ENCODE data around the gene RALY.

The RALY gene

GRCh38 chr20:33993576-33994221 lies at the start of gene RALY:
Gene RALY, plus strand, starts transcription at chr20:33993911. Its CDS starts 78,164 bp downstream, at chr20:34072075.
- DNase-seq, result no peak

GRCh38 chr20:33944914-33945313 lies 48.8 kb upstream of the RALY start:
- DNase-seq, result no peak

GRCh38 chr20:33945391-33946081 lies 48.2 kb upstream of the RALY start:
- DNase-seq, result no peak

- peak; percentile 4 for DNase-seq
These were observed 45.9 kb upstream of the RALY start for GRCh38 chr20:33947709-33948295.

GRCh38 chr20:33948480-33948879 lies 45.2 kb upstream of the RALY start:
- no peak for DNase-seq

GRCh38 chr20:33951171-33951570 lies 42.5 kb upstream of the RALY start:
- no peak for DNase-seq

- no peak for DNase-seq
These were observed 39.2 kb upstream of the RALY start for GRCh38 chr20:33954504-33954903.

GRCh38 chr20:33963751-33964150 lies 30.0 kb upstream of the RALY start:
- DNase-seq, result no peak

- no peak for DNase-seq
These were observed 29.3 kb upstream of the RALY start for GRCh38 chr20:33964441-33964840.

- DNase-seq, result no peak
These were observed 26.6 kb upstream of the RALY start for GRCh38 chr20:33967126-33967525.

GRCh38 chr20:33969563-33969962 lies 24.1 kb upstream of the RALY start:
- no peak for DNase-seq

GRCh38 chr20:33970229-33970628 lies 23.5 kb upstream of the RALY start:
- DNase-seq, result no peak

GRCh38 chr20:33971147-33971975 lies 22.4 kb upstream of the RALY start:
- no peak for DNase-seq

GRCh38 chr20:33976959-33977358 lies 16.8 kb upstream of the RALY start:
- DNase-seq, result no peak

- no peak for DNase-seq
These were observed 16.2 kb upstream of the RALY start for GRCh38 chr20:33977535-33977934.

GRCh38 chr20:33979094-33979493 lies 14.6 kb upstream of the RALY start:
- no peak for DNase-seq

GRCh38 chr20:33981347-33981746 lies 12.4 kb upstream of the RALY start:
- no peak for DNase-seq

- no peak for DNase-seq
These were observed 11.7 kb upstream of the RALY start for GRCh38 chr20:33981964-33982363.

GRCh38 chr20:33983371-33983770 lies 10.3 kb upstream of the RALY start:
- no peak for DNase-seq

GRCh38 chr20:33984182-33984719 lies 9.5 kb upstream of the RALY start:
- DNase-seq, result no peak

- DNase-seq, result no peak
These were observed 8.4 kb upstream of the RALY start for GRCh38 chr20:33985280-33985679.

GRCh38 chr20:33985830-33986229 lies 7.9 kb upstream of the RALY start:
- DNase-seq, result no peak

- no peak for DNase-seq
These were observed 7.0 kb upstream of the RALY start for GRCh38 chr20:33986560-33987216.
